ENCODE data around the gene ARHGAP28. TPM values are rescaled to one million over a fixed set of nuclear protein-coding genes. Genes with fewer than 3 reads are reported as not detected.

The ARHGAP28 gene
- total RNA-seq, 1 experiment from 2014 or later = 9.2 TPM

DNA sequence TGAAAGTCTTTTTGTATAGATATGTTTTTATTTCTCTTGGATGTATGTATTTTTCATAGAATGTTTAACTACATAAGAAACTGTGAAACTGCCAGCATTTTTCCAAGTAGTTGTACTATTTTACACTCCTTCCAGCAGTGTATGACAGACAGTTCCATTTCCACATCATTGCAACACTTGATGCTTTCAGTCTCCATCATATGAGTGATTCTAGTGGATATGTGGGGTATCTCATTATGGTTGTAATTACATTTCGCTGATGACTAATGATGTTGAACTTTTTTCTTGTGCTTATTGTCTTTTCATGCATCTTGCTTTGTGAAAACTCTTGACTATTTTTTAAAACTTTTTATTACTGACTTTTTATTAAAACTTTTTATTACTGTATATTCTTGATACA is 101.4 kb downstream of the ARHGAP28 start:
- Mint-ChIP-seq H3K4me3 (no peak overlapping the region), H3K9me3 (peaks cover 9 to 17% of the 10 kb centered on the region in 2 experiments; a peak in 3 of 5 replicates), H3K36me3 (ENCODE audit: insufficient read depth in 1 of 3, low read depth in 3 of 3) (peaks cover 15 to 24% (median 23%) of the 10 kb centered on the region in 3 experiments), H3K27me3 (ENCODE audit: low read depth) (no peaks in the 10 kb centered on the region), H3K4me1 (no peaks in the 10 kb centered on the region), H3K27ac (no peak overlapping the region)
- H3K27me3 ChIP-seq (ENCODE audit: insufficient read depth, low read length) = no peaks in the 10 kb centered on the region
- TF ChIP-seq CTCF (conservative IDR thresholded peaks at IDR 0.05) = no peak
- no peak overlapping the region for H3K18ac ChIP-seq (ENCODE audit: insufficient read length, low read depth, low read length)
- H3K9ac ChIP-seq (ENCODE audit: extremely low read depth, insufficient read length, low read length) = no peak overlapping the region
- no CpG with 5 or more reads among the region's 1 CpG for whole genome bisulfite sequencing (ENCODE audit: extremely low coverage, insufficient read length, low lambda C conversion rate)
- H2AFZ ChIP-seq (ENCODE audit: low read length) = no peak overlapping the region
- no peak overlapping the region for H2BK5ac ChIP-seq (ENCODE audit: insufficient read length, low read length)
- no peak overlapping the region for H2BK12ac ChIP-seq (ENCODE audit: insufficient read length, low read depth, low read length)
- no peaks in the 10 kb centered on the region for H4K20me1 ChIP-seq (ENCODE audit: control insufficient read depth, insufficient read depth, insufficient read length)
- no peak overlapping the region for H3K56ac ChIP-seq (ENCODE audit: insufficient read length, low read depth, low read length)
- no peak overlapping the region for H3T11ph ChIP-seq (ENCODE audit: low read length)
- no peaks in the 10 kb centered on the region for H3K79me2 ChIP-seq (ENCODE audit: insufficient read depth, low read length)
- H2BK15ac ChIP-seq (ENCODE audit: low read depth, low read length) = no peak overlapping the region
- H2AK5ac ChIP-seq (ENCODE audit: insufficient read length, low read length) = no peak overlapping the region
- H4K8ac ChIP-seq (replicated peaks; ENCODE audit: insufficient read length, low read depth, low read length) = no peak overlapping the region
- H3K27ac ChIP-seq (ENCODE audit: insufficient read length, low read depth, low read length) = no peak overlapping the region
- H3K9me3 ChIP-seq (ENCODE audit: control insufficient read depth, low read depth, low read length) = no peaks in the 10 kb centered on the region
- no peaks in the 10 kb centered on the region for H3K79me1 ChIP-seq (ENCODE audit: insufficient read depth, low read depth, low read length, poor library complexity, severe bottlenecking)
- no peak overlapping the region for H4K91ac ChIP-seq (ENCODE audit: insufficient read length, low read depth, low read length)
- no peak overlapping the region for H3K4ac ChIP-seq (ENCODE audit: low read depth, low read length)
- H2BK20ac ChIP-seq (ENCODE audit: low read depth, low read length, poor library complexity, severe bottlenecking) = no peak overlapping the region
- no peak overlapping the region for H3K4me2 ChIP-seq (ENCODE audit: insufficient read depth, insufficient read length, low read length)
- no peak for DNase-seq
- H3K23ac ChIP-seq (ENCODE audit: insufficient read length, low read depth, low read length) = no peak overlapping the region
- H2BK120ac ChIP-seq (ENCODE audit: low read depth, low read length, poor library complexity, severe bottlenecking) = no peak overlapping the region
- no peak overlapping the region for H3K14ac ChIP-seq (ENCODE audit: insufficient read depth, low read length)
- H4K5ac ChIP-seq (ENCODE audit: insufficient read length, low read depth, low read length) = no peak overlapping the region
- no peaks in the 10 kb centered on the region for H3K23me2 ChIP-seq (ENCODE audit: insufficient read length, low read depth, low read length, poor library complexity, severe bottlenecking)
- H3K4me1 ChIP-seq (ENCODE audit: insufficient read depth, low read length) = no peaks in the 10 kb centered on the region
